ENCODE data around the gene TMEM179. TPM values are rescaled to one million over a fixed set of nuclear protein-coding genes. Genes with fewer than 3 reads are reported as not detected.

TMEM179 gene
- total and polyA plus RNA-seq, 2 of the 13 experiments (the other 11 are each of a cell fraction or from before 2014, with no cell fraction given) = not detected

DNA sequence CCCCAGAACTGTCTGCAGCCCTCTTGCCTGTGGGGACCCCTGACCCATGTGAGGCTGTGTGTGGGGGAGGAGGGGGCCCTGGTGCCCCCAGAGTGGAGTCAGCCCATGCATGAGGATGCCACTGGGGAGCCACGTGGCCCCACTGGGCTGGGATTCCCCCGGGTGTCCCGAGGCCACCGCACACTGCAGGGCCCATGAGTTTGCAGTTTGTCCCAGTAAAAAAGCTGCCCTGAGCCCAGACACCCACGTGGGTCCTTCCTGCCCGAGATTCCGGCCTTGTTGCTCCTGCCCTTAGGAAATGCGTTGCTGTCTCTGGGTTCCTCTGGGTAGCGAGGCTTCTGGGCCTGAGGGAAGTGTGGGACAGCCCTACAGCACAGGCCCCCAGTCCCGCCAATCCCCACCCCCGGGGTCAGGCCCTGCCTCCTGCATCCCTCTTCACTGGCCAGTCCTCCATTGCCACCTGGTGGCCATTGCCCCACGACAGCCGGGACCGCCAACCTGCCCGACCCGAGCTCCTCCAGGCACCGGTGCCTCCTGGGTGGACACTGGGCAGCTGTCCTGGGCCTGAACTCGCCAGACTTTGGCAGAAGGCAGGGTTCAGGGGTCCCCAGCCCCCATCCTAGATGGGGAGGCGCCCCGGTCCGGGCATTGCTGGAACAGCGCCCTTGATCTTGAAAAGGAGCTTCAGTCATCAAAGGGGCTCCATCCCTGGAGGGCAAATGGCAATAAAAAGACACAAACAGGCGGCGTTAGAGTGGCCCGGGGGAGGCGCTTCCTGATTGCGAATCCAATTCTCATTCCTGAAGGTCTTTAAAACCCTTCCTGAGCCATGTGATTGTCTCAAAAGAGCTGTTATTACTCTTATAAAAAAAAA is 40.6 kb downstream of the TMEM179 start:
- no peaks in the 10 kb centered on the region for H3K4me1 ChIP-seq (ENCODE audit: insufficient read depth, low read length)
- H3K9ac ChIP-seq (ENCODE audit: insufficient read depth, low read depth, low read length) = no peak overlapping the region
- peak; percentile 83 for ATAC-seq
- 9% methylated on average over 15 of the region's 27 CpGs for WGBS (ENCODE audit: low lambda C conversion rate)
- CTCF ChIA-PET (ENCODE audit: low intra/inter-chr PET ratio, low total read pairs) = interaction anchor here (1.1 to 1.5 kb wide), 2 partner anchors 426 to 486 kb away, joined by 4 to 9 read pairs; no protein-coding TSS in a partner anchor
- DNase-seq (ENCODE audit: low spot score) = peak; percentile 18
- no peak for TF ChIP-seq ZBTB7B (CRISPR knock-in tag; IDR thresholded peaks at IDR 0.05)
- TF ChIP-seq EZH2 (conservative IDR thresholded peaks at IDR 0.05; ENCODE audit: low read depth, low read length) = 0 out of 2 replicates have a peak, but pooled peaks have one; percentile 58
- peak; percentile 37; the same call in 1 of the 2 replicates for TF ChIP-seq SMC3 (IDR thresholded peaks at IDR 0.05; ENCODE audit: low read length)
- no peak for TF ChIP-seq ATRX (CRISPR knock-in tag; IDR thresholded peaks at IDR 0.05; ENCODE audit: borderline replicate concordance)
- TF ChIP-seq ZFX (CRISPR knock-in tag; IDR thresholded peaks at IDR 0.05; ENCODE audit: low read depth) = no peak
- TF ChIP-seq NR2F6 (IDR thresholded peaks at IDR 0.05) = no peak
- TF ChIP-seq NR2F6 (CRISPR knock-in tag; IDR thresholded peaks at IDR 0.05) = peak; percentile 19; the same call in 1 of the 2 replicates
- TF ChIP-seq STAG1 (CRISPR knock-in tag; IDR thresholded peaks at IDR 0.05) = peak; percentile 90
- TF ChIP-seq RAD21 (CRISPR knock-in tag; IDR thresholded peaks at IDR 0.05) = peak; percentile 81
- TF ChIP-seq CTCF (CRISPR knock-in tag; IDR thresholded peaks at IDR 0.05) = peak; percentile 92
- TF ChIP-seq, protein P1, sequence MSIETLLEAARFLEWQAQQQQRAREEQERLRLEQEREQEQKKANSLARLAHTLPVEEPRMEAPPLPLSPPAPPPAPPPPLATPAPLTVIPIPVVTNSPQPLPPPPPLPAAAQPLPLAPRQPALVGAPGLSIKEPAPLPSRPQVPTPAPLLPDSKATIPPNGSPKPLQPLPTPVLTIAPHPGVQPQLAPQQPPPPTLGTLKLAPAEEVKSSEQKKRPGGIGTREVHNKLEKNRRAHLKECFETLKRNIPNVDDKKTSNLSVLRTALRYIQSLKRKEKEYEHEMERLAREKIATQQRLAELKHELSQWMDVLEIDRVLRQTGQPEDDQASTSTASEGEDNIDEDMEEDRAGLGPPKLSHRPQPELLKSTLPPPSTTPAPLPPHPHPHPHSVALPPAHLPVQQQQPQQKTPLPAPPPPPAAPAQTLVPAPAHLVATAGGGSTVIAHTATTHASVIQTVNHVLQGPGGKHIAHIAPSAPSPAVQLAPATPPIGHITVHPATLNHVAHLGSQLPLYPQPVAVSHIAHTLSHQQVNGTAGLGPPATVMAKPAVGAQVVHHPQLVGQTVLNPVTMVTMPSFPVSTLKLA (IDR thresholded peaks at IDR 0.05) = peak; percentile 53; the same call in 1 of the 2 replicates
- TF ChIP-seq KDM2A (CRISPR knock-in tag; IDR thresholded peaks at IDR 0.05; ENCODE audit: borderline replicate concordance, low read depth) = peak; percentile 46; the same call in 1 of the 2 replicates
- TF ChIP-seq MXD4 (CRISPR knock-in tag; IDR thresholded peaks at IDR 0.05) = no peak
- TF ChIP-seq YY1 (IDR thresholded peaks at IDR 0.05; ENCODE audit: insufficient read depth, insufficient replicate concordance, low read depth, low read length) = peak; percentile 31
- peak; percentile 41 for TF ChIP-seq XRCC5 (optimal IDR thresholded peaks at IDR 0.05; ENCODE audit: low read length)
- no TSS peak for BruUV-seq (replicated peaks)
- H3K36me3 ChIP-seq (replicated peaks in 1 of 2; ENCODE audit: control insufficient read depth in 1 of 2, insufficient read depth in 2 of 2, low read length in 2 of 2) = no peaks in the 10 kb centered on the region
- H3K27ac ChIP-seq (ENCODE audit: extremely low read length, insufficient read depth, low read length) = no peak overlapping the region
- no peak overlapping the region for H2AFZ ChIP-seq (ENCODE audit: low read length)
- H4K20me1 ChIP-seq (ENCODE audit: insufficient read depth, low read length) = peaks cover 2% of the 10 kb centered on the region; the same call in 1 of the 2 replicates
- no peaks in the 10 kb centered on the region for H3K9me3 ChIP-seq (ENCODE audit: low read length)
- POLR2A ChIA-PET = no interaction called here
- H3K79me2 ChIP-seq (ENCODE audit: insufficient read depth, low read length) = no peaks in the 10 kb centered on the region
- no peak for FAIRE-seq
- intact Hi-C loops (cut with micrococcal nuclease; ENCODE audit: unreplicated experiment) = loop anchor here (1.0 kb wide), 1 partner anchor 427 kb away; no protein-coding TSS in a partner anchor
- no peak overlapping the region for H3K4me2 ChIP-seq (ENCODE audit: low read depth, low read length)
- H3K27me3 ChIP-seq (ENCODE audit: control insufficient read depth in 1 of 2, insufficient read depth in 2 of 2, low read length in 2 of 2) = peaks cover 19 to 83% of the 10 kb centered on the region in 2 experiments
- in situ Hi-C loops (cut with HindIII; ENCODE audit: extremely low pct_ligation_motif_present, low pct_unique_long_range_greater_than_20kb) = loop anchor here (5.0 kb wide), 1 partner anchor 427 kb away; the partner anchor contains the start of gene KIF26A
- no peak overlapping the region for H3K4me3 ChIP-seq (replicated peaks in 1 of 3; ENCODE audit: insufficient read depth in 1 of 3, low read depth in 2 of 3, low read length in 3 of 3)

Data from HepG2 (cell line).